GM12864 (cell line): ENCODE measurements around the gene PDCD1LG2.
A peak's percentile ranks its signal among the peaks of the same experiment; 100 is the strongest.
"Not testable (repeated sequence)": the region's sequence is repeated elsewhere in the genome, so short reads cannot be mapped to it uniquely, and the experiment has no call there.

Experiments used
- DNase-seq: peaks from one replicate; pipeline ENCODE4 v3.0.0-alpha.2; 2011; ENCODE audit warnings: low read depth
- H3K4me3 ChIP-seq: 2 replicates; pipeline ENCODE4 v1.5.1; 2011; ENCODE audit warnings: mild to moderate bottlenecking, low read depth, low read length, control low read depth
- TF ChIP-seq, protein P1 (sequence below): IDR thresholded peaks from 2 replicates; pipeline ENCODE4 v1.5.1; 2011; ENCODE audit warnings: low read depth, mild to moderate bottlenecking, moderate library complexity, low read length, control low read depth, inconsistent platforms; ENCODE audit errors: missing control alignments

The PDCD1LG2 gene

DNA sequence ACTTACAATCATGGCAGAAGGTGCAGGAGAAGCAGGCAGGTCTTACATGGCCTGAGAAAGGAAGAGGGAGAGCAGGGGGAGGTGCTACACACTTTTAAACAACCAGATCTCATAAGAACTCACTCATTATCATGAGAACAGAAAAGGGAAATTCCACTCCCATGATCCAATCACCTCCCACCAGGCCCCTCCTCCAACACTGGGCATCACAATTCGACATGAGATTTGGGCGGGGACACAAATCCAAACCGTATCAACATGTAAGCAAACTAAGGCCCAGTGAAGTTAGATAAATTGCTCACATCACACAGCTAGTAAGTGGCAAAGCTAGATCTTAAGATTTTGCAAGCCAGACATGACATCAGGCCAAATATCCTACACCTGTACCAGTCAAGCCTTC, 70.3 kb downstream of the PDCD1LG2 start:
- no peak overlapping the region for H3K4me3 ChIP-seq
- TF ChIP-seq, protein P1, sequence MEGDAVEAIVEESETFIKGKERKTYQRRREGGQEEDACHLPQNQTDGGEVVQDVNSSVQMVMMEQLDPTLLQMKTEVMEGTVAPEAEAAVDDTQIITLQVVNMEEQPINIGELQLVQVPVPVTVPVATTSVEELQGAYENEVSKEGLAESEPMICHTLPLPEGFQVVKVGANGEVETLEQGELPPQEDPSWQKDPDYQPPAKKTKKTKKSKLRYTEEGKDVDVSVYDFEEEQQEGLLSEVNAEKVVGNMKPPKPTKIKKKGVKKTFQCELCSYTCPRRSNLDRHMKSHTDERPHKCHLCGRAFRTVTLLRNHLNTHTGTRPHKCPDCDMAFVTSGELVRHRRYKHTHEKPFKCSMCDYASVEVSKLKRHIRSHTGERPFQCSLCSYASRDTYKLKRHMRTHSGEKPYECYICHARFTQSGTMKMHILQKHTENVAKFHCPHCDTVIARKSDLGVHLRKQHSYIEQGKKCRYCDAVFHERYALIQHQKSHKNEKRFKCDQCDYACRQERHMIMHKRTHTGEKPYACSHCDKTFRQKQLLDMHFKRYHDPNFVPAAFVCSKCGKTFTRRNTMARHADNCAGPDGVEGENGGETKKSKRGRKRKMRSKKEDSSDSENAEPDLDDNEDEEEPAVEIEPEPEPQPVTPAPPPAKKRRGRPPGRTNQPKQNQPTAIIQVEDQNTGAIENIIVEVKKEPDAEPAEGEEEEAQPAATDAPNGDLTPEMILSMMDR: no peak
- DNase-seq: no peak

GRCh38 chr9:5581706-5582105, 71.4 kb downstream of the PDCD1LG2 start:
- not testable (repeated sequence) for H3K4me3 ChIP-seq, DNase-seq

DNA sequence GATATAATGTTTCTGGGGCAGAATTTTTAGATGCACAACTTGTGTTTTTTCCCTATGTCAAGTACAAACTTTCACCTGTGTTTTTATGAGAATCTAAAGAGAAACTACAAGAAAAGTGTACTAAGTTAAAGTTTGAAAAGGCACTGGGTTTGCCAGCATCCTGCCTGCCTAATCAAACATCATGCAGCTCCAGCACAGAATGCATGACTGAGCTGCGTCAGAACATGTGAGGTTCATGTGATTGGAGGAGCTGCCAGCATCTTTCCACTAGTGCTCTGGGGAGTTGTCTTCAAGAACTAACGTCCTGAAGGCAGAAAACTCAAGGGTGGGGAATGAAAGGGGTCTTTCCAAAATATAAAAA, 72.5 kb downstream of the PDCD1LG2 start:
- no peak overlapping the region for H3K4me3 ChIP-seq
- peak; percentile 74 for DNase-seq
- TF ChIP-seq, protein P1: no peak

DNA sequence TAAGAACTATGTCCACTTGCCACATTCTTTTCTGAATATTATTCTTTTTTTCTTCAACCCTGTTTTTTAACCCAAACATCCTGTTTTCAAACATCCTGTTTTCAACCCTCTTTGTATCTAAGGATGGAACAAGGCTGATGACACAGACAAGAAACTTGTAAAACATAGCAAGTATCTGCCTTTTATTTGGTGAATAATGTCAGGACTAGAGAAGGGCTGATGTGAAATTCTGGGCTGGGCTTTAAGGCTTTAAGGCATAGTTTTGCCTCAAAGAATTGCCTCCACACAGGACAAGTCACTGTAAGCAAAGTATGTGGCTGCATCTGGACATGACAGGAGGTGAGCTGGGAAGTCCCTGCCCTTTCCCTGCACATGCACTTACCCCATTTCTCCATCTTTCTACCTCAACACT, 76.1 kb downstream of the PDCD1LG2 start:
- no peak overlapping the region for H3K4me3 ChIP-seq
- TF ChIP-seq, protein P1: no peak
- DNase-seq: peak; percentile 68

- H3K4me3 ChIP-seq: no peak overlapping the region
- TF ChIP-seq, protein P1: no peak
- DNase-seq: no peak
Observed at GRCh38 chr9:5587024-5587423, 76.7 kb downstream of the PDCD1LG2 start.

DNA sequence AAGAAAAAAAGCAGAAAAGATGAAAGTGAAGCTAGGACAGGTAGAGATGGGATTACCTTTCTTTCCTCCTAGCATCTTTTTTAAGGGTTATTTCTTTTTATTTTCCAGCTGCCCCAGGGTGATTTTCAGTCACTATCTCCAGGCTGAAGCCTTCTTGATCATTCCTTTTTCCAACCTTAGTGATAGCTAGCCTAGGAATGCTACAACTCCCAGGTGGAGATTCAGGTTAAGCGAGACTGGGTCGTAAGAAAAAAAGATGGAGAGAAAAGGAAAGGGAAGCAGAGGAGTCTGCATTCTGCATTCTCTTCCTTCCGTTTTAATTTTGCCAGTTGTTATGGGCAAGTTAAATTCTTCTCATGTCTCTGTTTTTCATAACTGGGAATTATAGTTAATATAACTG, 81.9 kb downstream of the PDCD1LG2 start:
- no peak for DNase-seq
- no peak overlapping the region for H3K4me3 ChIP-seq
- TF ChIP-seq, protein P1: no peak

DNA sequence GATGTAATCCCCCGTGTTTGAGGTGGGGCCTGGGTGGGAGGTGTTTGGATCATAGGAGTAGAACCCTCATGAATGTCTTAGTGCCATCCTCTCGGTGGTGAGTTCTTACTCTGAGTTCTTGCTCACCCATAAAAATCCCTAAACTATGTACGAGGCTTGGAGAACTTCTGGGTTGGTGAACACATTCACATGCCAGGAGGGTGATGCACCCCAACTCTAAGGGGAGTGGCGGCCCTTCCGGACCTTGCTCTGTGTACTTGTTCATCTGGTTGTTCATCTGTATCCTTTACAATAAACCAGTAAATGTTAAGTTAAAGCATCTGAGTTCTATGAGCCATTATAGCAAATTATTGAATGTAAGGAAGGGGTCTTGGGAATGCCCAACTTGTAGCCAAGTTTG, 82.6 kb downstream of the PDCD1LG2 start:
- no peak for DNase-seq
- TF ChIP-seq, protein P1: no peak
- H3K4me3 ChIP-seq: no peak overlapping the region

- DNase-seq: peak; percentile 92
- H3K4me3 ChIP-seq: no peak overlapping the region
- TF ChIP-seq, protein P1: no peak
Observed at GRCh38 chr9:5593904-5594303, 83.6 kb downstream of the PDCD1LG2 start.
